Mesothelial cell of epicardium (in vitro differentiated cells): Measurements from ENCODE around the gene FSIP1. TPM values are rescaled to one million over a fixed set of nuclear protein-coding genes. Genes with fewer than 3 reads are reported as not detected.
A peak's percentile ranks its signal among the peaks of the same experiment; 100 is the strongest.

Source experiments
- DNase-seq, 2 experiments: peaks; one replicate each; pipeline ENCODE4 v3.0.0; 2021; ENCODE audit warnings: low spot score in 2 of 2; ENCODE audit not compliant: unreplicated experiment in 2 of 2
- H3K27ac Mint-ChIP-seq: 2 replicates; pipeline ENCODE4 v1.8.0; 2021; ENCODE audit warnings: mixed read lengths
- H3K27me3 Mint-ChIP-seq: 2 replicates; pipeline ENCODE4 v1.8.0; 2021; ENCODE audit warnings: low read depth, mixed read lengths
- H3K36me3 Mint-ChIP-seq: 2 replicates; pipeline ENCODE4 v1.8.0; 2021; ENCODE audit warnings: mixed read lengths
- H3K4me1 Mint-ChIP-seq: 2 replicates; pipeline ENCODE4 v1.8.0; 2021; ENCODE audit warnings: mixed read lengths
- H3K4me3 Mint-ChIP-seq: 2 replicates; pipeline ENCODE4 v1.8.0; 2021; ENCODE audit warnings: mild to moderate bottlenecking, moderate library complexity, mixed read lengths
- H3K9me3 Mint-ChIP-seq: 2 replicates; pipeline ENCODE4 v1.8.0; 2021; ENCODE audit warnings: mixed read lengths
- CTCF ChIP-seq: fragments of 200-600 bp; sonication (generic); IDR thresholded peaks from one replicate; pipeline ENCODE4 v1.5.0; 2021; ENCODE audit warnings: antibody characterized with exemption; ENCODE audit not compliant: unreplicated experiment
- total RNA-seq: library from RNA; stranded (reverse); gene quantifications from 3 replicates; pipeline ENCODE4 v1.2.1, GENCODE V29; 2021

Gene FSIP1
- total RNA-seq, 1 donor from 2014 or later, result 0.74 TPM

GRCh38 chr15:39628546-39629257 is 153.9 kb downstream of the FSIP1 start:
- H3K27me3 Mint-ChIP-seq, result no peaks in the 10 kb centered on the region
- no peaks in the 10 kb centered on the region for H3K36me3 Mint-ChIP-seq
- DNase-seq, result no peak
- H3K9me3 Mint-ChIP-seq, result no peaks in the 10 kb centered on the region
- TF ChIP-seq CTCF, result no peak
- peak overlapping the region; percentile 23 for H3K27ac Mint-ChIP-seq
- H3K4me3 Mint-ChIP-seq, result no peak overlapping the region
- peaks cover 14% of the 10 kb centered on the region for H3K4me1 Mint-ChIP-seq

- peaks cover 14% of the 10 kb centered on the region for H3K4me1 Mint-ChIP-seq
- H3K9me3 Mint-ChIP-seq, result no peaks in the 10 kb centered on the region
- TF ChIP-seq CTCF, result peak; percentile 15
- H3K4me3 Mint-ChIP-seq, result no peak overlapping the region
- H3K36me3 Mint-ChIP-seq, result no peaks in the 10 kb centered on the region
- no peak for DNase-seq
- no peak overlapping the region for H3K27ac Mint-ChIP-seq
- H3K27me3 Mint-ChIP-seq, result no peaks in the 10 kb centered on the region
Observed at GRCh38 chr15:39628144-39628508, 154.5 kb downstream of the FSIP1 start.

GRCh38 chr15:39627451-39628143 is 155.0 kb downstream of the FSIP1 start:
- peaks cover 14% of the 10 kb centered on the region for H3K4me1 Mint-ChIP-seq
- H3K36me3 Mint-ChIP-seq, result no peaks in the 10 kb centered on the region
- H3K27me3 Mint-ChIP-seq, result no peaks in the 10 kb centered on the region
- H3K27ac Mint-ChIP-seq, result no peak overlapping the region
- DNase-seq, result no peak
- no peak for TF ChIP-seq CTCF
- H3K9me3 Mint-ChIP-seq, result no peaks in the 10 kb centered on the region
- H3K4me3 Mint-ChIP-seq, result no peak overlapping the region

GRCh38 chr15:39625856-39626255 is 156.8 kb downstream of the FSIP1 start:
- no peak overlapping the region for H3K27ac Mint-ChIP-seq

GRCh38 chr15:39625451-39625850 is 157.2 kb downstream of the FSIP1 start:
- H3K36me3 Mint-ChIP-seq, result no peaks in the 10 kb centered on the region
- H3K27me3 Mint-ChIP-seq, result no peaks in the 10 kb centered on the region
- TF ChIP-seq CTCF, result no peak
- no peaks in the 10 kb centered on the region for H3K9me3 Mint-ChIP-seq
- no peak overlapping the region for H3K4me3 Mint-ChIP-seq
- H3K4me1 Mint-ChIP-seq, result peaks cover 14% of the 10 kb centered on the region
- H3K27ac Mint-ChIP-seq, result no peak overlapping the region
- DNase-seq, result no peak

More at GRCh38 chr15:39625856-39626255, 156.8 kb downstream of the FSIP1 start:
- Mint-ChIP-seq H3K36me3 (no peaks in the 10 kb centered on the region), H3K9me3 (no peaks in the 10 kb centered on the region), H3K4me1 (peaks cover 14% of the 10 kb centered on the region), H3K4me3 (no peak overlapping the region), H3K27me3 (no peaks in the 10 kb centered on the region)
- TF ChIP-seq CTCF, result no peak
- DNase-seq, result no peak
